Suprapubic skin (tissue), 3 donors: ENCODE results near the gene ATP2A3.

Experiments
- CTCF ChIP-seq, 2 donors: fragments of 200-600 bp in 1 of 2; fragments of 450-650 bp in 1 of 2; sonication (generic) in 1 of 2; IDR thresholded peaks; one replicate each; pipeline ENCODE4 v1.5.1; 2016 to 2019; ENCODE audit warnings: antibody characterized with exemption in 2 of 2, mild to moderate bottlenecking in 1 of 2, moderate library complexity in 1 of 2
- POLR2A ChIP-seq, 2 donors: fragments of 450-650 bp; IDR thresholded peaks; one replicate each; pipeline ENCODE4 v1.6.1; 2017; ENCODE audit warnings: antibody characterized with exemption in 2 of 2, mild to moderate bottlenecking in 2 of 2, moderate library complexity in 2 of 2

GRCh38 chr17:3935825-3936355 lies 28.3 kb downstream of the ATP2A3 start:
- TF ChIP-seq CTCF (IDR thresholded peaks at IDR 0.05) (no peak), POLR2A (IDR thresholded peaks at IDR 0.05) (no peak)
